SK-N-MC (cell line): ENCODE measurements around the gene LIN9.

Experiments
- EZH2 ChIP-seq: fragments of 200-600 bp; sonication (generic); IDR thresholded peaks from one replicate; pipeline ENCODE4 v1.6.1; 2017; ENCODE audit warnings: antibody characterized with exemption
- POLR2AphosphoS5 ChIP-seq: IDR thresholded peaks from 2 replicates; pipeline ENCODE4 v1.6.1; 2012; ENCODE audit warnings: mild to moderate bottlenecking, low read depth, low read length, borderline replicate concordance

- TF ChIP-seq EZH2 (no peak), POLR2AphosphoS5 (no peak)
These were observed 121.6 kb downstream of the LIN9 start for GRCh38 chr1:226187380-226187779.
